T1000 (cell line): Measurements from ENCODE around the gene GPR52.

ENCODE experiments used
- DNase-seq: peaks from one replicate; lab custom pipeline; 2025; ENCODE audit warnings: mixed read lengths; lab: John Stamatoyannopoulos, UW

The GPR52 gene

GRCh38 chr1:174466607-174467006 lies 18.8 kb downstream of the GPR52 start:
- DNase-seq, result no peak

- no peak for DNase-seq
Observed at GRCh38 chr1:174469052-174469451, 21.3 kb downstream of the GPR52 start.

GRCh38 chr1:174469687-174470086 lies 21.9 kb downstream of the GPR52 start:
- DNase-seq, result no peak

GRCh38 chr1:174479281-174479680 lies 31.5 kb downstream of the GPR52 start:
- DNase-seq, result no peak

- no peak for DNase-seq
Observed at GRCh38 chr1:174480324-174480723, 32.6 kb downstream of the GPR52 start.

- no peak for DNase-seq
Observed at GRCh38 chr1:174491606-174492005, 43.8 kb downstream of the GPR52 start.

- no peak for DNase-seq
Observed at GRCh38 chr1:174497478-174497877, 49.7 kb downstream of the GPR52 start.
